ENCODE measurements around the gene LIPA. TPM values are rescaled to one million over a fixed set of nuclear protein-coding genes. Genes with fewer than 3 reads are reported as not detected.

Gene LIPA
- total and polyA plus RNA-seq, 4 donors = 26.3 to 83.3 (median 56.7) TPM

- no peaks in the 10 kb centered on the region for H3K36me3 ChIP-seq (ENCODE audit: control insufficient read depth in 1 of 2, insufficient read depth in 2 of 2, low read length in 1 of 2)
- DNase-seq = no peak
- peak; percentile 78 for ATAC-seq (ENCODE audit: low FRiP score)
- no peaks in the 10 kb centered on the region for H3K27me3 ChIP-seq (ENCODE audit: control insufficient read depth in 1 of 2, insufficient read depth in 2 of 2, low read length in 1 of 2)
- peak overlapping the region; percentile 98 for H3K27ac ChIP-seq (ENCODE audit: low read depth in 1 of 2, low read length in 2 of 2)
- intact Hi-C loops (cut with DNase I) = loop anchor here in 1 of 2 donors (5.0 kb wide), 1 partner anchor 94 kb away; no protein-coding TSS in a partner anchor
- H3K4me1 ChIP-seq (ENCODE audit: control insufficient read depth in 1 of 2, insufficient read depth in 2 of 2, low read length in 2 of 2) = peaks cover 4 to 7% of the 10 kb centered on the region in 2 donors
- no peaks in the 10 kb centered on the region for H3K9me3 ChIP-seq (ENCODE audit: control insufficient read depth, low read length)
- peak overlapping the region; percentile 20 to 41 for H3K4me3 ChIP-seq (ENCODE audit: low read length in 2 of 2)
- 0 to 9% methylated on average over 1 of the region's 1 CpG for WGBS, 2 donors
Observed at GRCh38 chr10:89278034-89278535, 26.5 kb upstream of the LIPA start.

- H3K27me3 ChIP-seq (ENCODE audit: control insufficient read depth in 1 of 2, insufficient read depth in 2 of 2, low read length in 1 of 2) = no peaks in the 10 kb centered on the region
- ATAC-seq (ENCODE audit: low FRiP score) (no peak), DNase-seq (no peak)
- no peaks in the 10 kb centered on the region for H3K9me3 ChIP-seq (ENCODE audit: control insufficient read depth, low read length)
- no peaks in the 10 kb centered on the region for H3K36me3 ChIP-seq (ENCODE audit: control insufficient read depth in 1 of 2, insufficient read depth in 2 of 2, low read length in 1 of 2)
- no peak overlapping the region for H3K4me3 ChIP-seq (ENCODE audit: low read length in 2 of 2)
- intact Hi-C loops (cut with DNase I) = loop anchor here in 1 of 2 donors (5.0 kb wide), 1 partner anchor 97 kb away; no protein-coding TSS in a partner anchor
- peaks cover 2% of the 10 kb centered on the region in 2 donors for H3K4me1 ChIP-seq (ENCODE audit: control insufficient read depth in 1 of 2, insufficient read depth in 2 of 2, low read length in 2 of 2)
- H3K27ac ChIP-seq (ENCODE audit: low read depth in 1 of 2, low read length in 2 of 2) = no peak overlapping the region
- WGBS, 2 donors = 76 to 80% methylated on average over 6 of the region's 6 CpGs
Observed at GRCh38 chr10:89275383-89275782, 23.8 kb upstream of the LIPA start.

DNA sequence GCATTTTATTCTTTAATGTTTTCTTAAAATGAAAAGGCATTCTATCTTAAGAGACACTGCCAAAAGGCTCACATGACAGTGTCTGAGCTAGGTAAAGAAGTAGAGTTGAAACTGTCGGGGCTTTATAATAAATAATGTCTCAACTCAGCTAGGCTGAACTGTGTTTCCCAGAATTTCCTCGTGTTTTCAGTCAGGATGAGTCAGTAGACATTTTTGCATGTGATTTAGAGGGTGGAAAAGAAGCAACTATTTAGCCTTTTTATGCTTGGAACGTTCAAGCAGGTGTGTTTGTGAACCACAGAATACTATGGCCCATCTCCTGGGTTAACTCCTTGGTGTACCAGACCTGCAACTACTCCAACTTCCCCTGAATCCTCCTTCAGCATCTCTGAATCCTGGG, 23.4 kb upstream of the LIPA start:
- intact Hi-C loops (cut with DNase I) = loop anchor here in 1 of 2 donors (5.0 kb wide), 1 partner anchor 97 kb away; no protein-coding TSS in a partner anchor
- no peak for ATAC-seq (ENCODE audit: low FRiP score)

DNA sequence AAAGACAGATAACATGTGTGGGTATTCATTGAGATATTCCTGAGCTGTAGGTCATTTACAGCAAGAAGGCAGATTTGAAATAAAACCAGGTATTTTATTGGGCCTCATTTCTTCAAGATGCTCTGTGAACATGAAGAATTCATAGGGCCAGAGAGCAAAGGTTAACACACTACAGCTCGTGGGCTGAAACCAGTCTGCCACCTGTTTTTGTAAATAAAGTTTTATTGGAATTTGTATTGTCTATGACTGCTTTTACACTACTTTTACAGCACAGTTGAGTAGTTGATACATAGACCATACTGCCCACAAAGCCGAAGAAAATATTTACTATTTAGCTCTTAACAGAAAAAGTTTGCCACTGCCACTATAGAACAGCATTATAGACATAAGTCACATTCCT, 22.1 kb upstream of the LIPA start:
- no peak overlapping the region for H3K27ac ChIP-seq (ENCODE audit: low read depth in 1 of 2, low read length in 2 of 2)
- no peaks in the 10 kb centered on the region for H3K36me3 ChIP-seq (ENCODE audit: control insufficient read depth in 1 of 2, insufficient read depth in 2 of 2, low read length in 1 of 2)
- no peaks in the 10 kb centered on the region for H3K27me3 ChIP-seq (ENCODE audit: control insufficient read depth in 1 of 2, insufficient read depth in 2 of 2, low read length in 1 of 2)
- intact Hi-C loops (cut with DNase I) = no loop called here
- ATAC-seq (ENCODE audit: low FRiP score) (no peak), DNase-seq (no peak)
- 73 to 90% methylated on average over 2 of the region's 2 CpGs for WGBS, 2 donors
- no peaks in the 10 kb centered on the region for H3K9me3 ChIP-seq (ENCODE audit: control insufficient read depth, low read length)
- no peak overlapping the region for H3K4me3 ChIP-seq (ENCODE audit: low read length in 2 of 2)
- H3K4me1 ChIP-seq (ENCODE audit: control insufficient read depth in 1 of 2, insufficient read depth in 2 of 2, low read length in 2 of 2) = peaks cover 0 to 2% of the 10 kb centered on the region in 2 donors

More for the DNA sequence above, 23.4 kb upstream of the LIPA start:
- Histone ChIP-seq H3K27me3 (ENCODE audit: control insufficient read depth in 1 of 2, insufficient read depth in 2 of 2, low read length in 1 of 2) (no peaks in the 10 kb centered on the region), H3K4me3 (ENCODE audit: low read length in 2 of 2) (no peak overlapping the region), H3K36me3 (ENCODE audit: control insufficient read depth in 1 of 2, insufficient read depth in 2 of 2, low read length in 1 of 2) (no peaks in the 10 kb centered on the region), H3K9me3 (ENCODE audit: control insufficient read depth, low read length) (no peaks in the 10 kb centered on the region), H3K4me1 (ENCODE audit: control insufficient read depth in 1 of 2, insufficient read depth in 2 of 2, low read length in 2 of 2) (peaks cover 2% of the 10 kb centered on the region in 2 donors), H3K27ac (ENCODE audit: low read depth in 1 of 2, low read length in 2 of 2) (no peak overlapping the region)
- DNase-seq = no peak
- 17 to 22% methylated on average over 3 of the region's 3 CpGs for WGBS, 2 donors

DNA sequence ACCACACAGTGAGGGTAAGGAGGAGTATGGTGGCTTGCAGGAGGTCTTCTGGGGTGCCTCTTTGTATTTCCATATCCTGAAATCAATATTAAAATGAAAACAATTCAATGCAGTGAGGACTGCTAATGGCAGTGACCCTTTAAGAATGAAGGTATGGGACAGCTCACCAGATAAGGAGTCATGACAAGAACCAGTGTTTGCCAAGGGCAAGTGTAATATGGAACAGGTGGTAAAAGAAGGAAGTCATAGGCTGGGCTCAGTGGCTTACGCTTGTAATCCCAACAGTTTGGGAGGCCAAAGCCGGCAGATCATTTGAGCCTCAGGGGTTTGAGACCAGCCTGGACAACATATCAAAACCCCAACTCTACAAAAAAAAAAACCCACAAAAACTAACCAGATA, 20.0 kb upstream of the LIPA start:
- Histone ChIP-seq H3K9me3 (ENCODE audit: control insufficient read depth, low read length) (no peaks in the 10 kb centered on the region), H3K4me3 (ENCODE audit: low read length in 2 of 2) (no peak overlapping the region), H3K27me3 (ENCODE audit: control insufficient read depth in 1 of 2, insufficient read depth in 2 of 2, low read length in 1 of 2) (no peaks in the 10 kb centered on the region), H3K4me1 (ENCODE audit: control insufficient read depth in 1 of 2, insufficient read depth in 2 of 2, low read length in 2 of 2) (no peaks in the 10 kb centered on the region), H3K27ac (ENCODE audit: low read depth in 1 of 2, low read length in 2 of 2) (no peak overlapping the region), H3K36me3 (ENCODE audit: control insufficient read depth in 1 of 2, insufficient read depth in 2 of 2, low read length in 1 of 2) (no peaks in the 10 kb centered on the region)
- no peak for DNase-seq
- 95 to 100% methylated on average over 2 of the region's 2 CpGs for WGBS, 2 donors
- intact Hi-C loops (cut with DNase I) = no loop called here
- no peak for ATAC-seq (ENCODE audit: low FRiP score)

- intact Hi-C loops (cut with DNase I) = no loop called here
- ATAC-seq (ENCODE audit: low FRiP score) = no peak
- no peak for DNase-seq
- Histone ChIP-seq H3K27ac (ENCODE audit: low read depth in 1 of 2, low read length in 2 of 2) (no peak overlapping the region), H3K4me3 (ENCODE audit: low read length in 2 of 2) (no peak overlapping the region), H3K27me3 (ENCODE audit: control insufficient read depth in 1 of 2, insufficient read depth in 2 of 2, low read length in 1 of 2) (no peaks in the 10 kb centered on the region), H3K9me3 (ENCODE audit: control insufficient read depth, low read length) (no peaks in the 10 kb centered on the region), H3K4me1 (ENCODE audit: control insufficient read depth in 1 of 2, insufficient read depth in 2 of 2, low read length in 2 of 2) (no peaks in the 10 kb centered on the region), H3K36me3 (ENCODE audit: control insufficient read depth in 1 of 2, insufficient read depth in 2 of 2, low read length in 1 of 2) (no peaks in the 10 kb centered on the region)
Observed at GRCh38 chr10:89270153-89270483, 18.5 kb upstream of the LIPA start.

- Histone ChIP-seq H3K36me3 (ENCODE audit: control insufficient read depth in 1 of 2, insufficient read depth in 2 of 2, low read length in 1 of 2) (no peaks in the 10 kb centered on the region), H3K9me3 (ENCODE audit: control insufficient read depth, low read length) (no peaks in the 10 kb centered on the region), H3K27ac (ENCODE audit: low read depth in 1 of 2, low read length in 2 of 2) (no peak overlapping the region), H3K4me1 (ENCODE audit: control insufficient read depth in 1 of 2, insufficient read depth in 2 of 2, low read length in 2 of 2) (no peaks in the 10 kb centered on the region), H3K27me3 (ENCODE audit: control insufficient read depth in 1 of 2, insufficient read depth in 2 of 2, low read length in 1 of 2) (no peaks in the 10 kb centered on the region), H3K4me3 (ENCODE audit: low read length in 2 of 2) (no peak overlapping the region)
- no peak for DNase-seq
- intact Hi-C loops (cut with DNase I) = no loop called here
- 82 to 86% methylated on average over 3 of the region's 3 CpGs for WGBS, 2 donors
- ATAC-seq (ENCODE audit: low FRiP score) = no peak
Observed at GRCh38 chr10:89269433-89270152, 18.0 kb upstream of the LIPA start.

- Histone ChIP-seq H3K27me3 (ENCODE audit: control insufficient read depth in 1 of 2, insufficient read depth in 2 of 2, low read length in 1 of 2) (no peaks in the 10 kb centered on the region), H3K36me3 (ENCODE audit: control insufficient read depth in 1 of 2, insufficient read depth in 2 of 2, low read length in 1 of 2) (no peaks in the 10 kb centered on the region), H3K4me1 (ENCODE audit: control insufficient read depth in 1 of 2, insufficient read depth in 2 of 2, low read length in 2 of 2) (no peaks in the 10 kb centered on the region), H3K4me3 (ENCODE audit: low read length in 2 of 2) (no peak overlapping the region), H3K9me3 (ENCODE audit: control insufficient read depth, low read length) (no peaks in the 10 kb centered on the region), H3K27ac (ENCODE audit: low read depth in 1 of 2, low read length in 2 of 2) (no peak overlapping the region)
- intact Hi-C loops (cut with DNase I) = no loop called here
- ATAC-seq (ENCODE audit: low FRiP score) = no peak
- DNase-seq = no peak
- 22 to 24% methylated on average over 1 of the region's 1 CpG for WGBS, 2 donors
Observed at GRCh38 chr10:89266721-89267453, 15.3 kb upstream of the LIPA start.

DNA sequence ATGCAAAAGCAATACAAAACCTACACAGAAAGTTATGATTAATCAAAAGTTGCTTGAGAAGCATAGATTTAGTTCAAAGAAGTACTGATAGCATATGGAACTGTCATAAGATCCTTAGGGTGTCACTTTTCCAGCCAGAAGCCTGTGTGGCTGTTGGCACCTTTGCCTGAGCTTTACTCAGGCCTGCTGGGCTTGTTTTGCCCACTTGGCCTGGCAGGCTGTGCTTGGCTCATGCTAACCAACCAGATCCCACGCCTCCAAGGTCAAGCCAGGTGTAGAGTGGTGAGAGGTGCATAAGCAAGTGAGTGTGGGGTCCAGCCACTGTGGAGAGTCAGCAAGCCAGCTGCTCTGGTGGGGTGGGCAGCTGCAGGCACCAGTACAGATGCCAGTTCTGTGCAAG, 12.0 kb upstream of the LIPA start:
- intact Hi-C loops (cut with DNase I) = no loop called here
- Histone ChIP-seq H3K4me3 (ENCODE audit: low read length in 2 of 2) (no peak overlapping the region), H3K36me3 (ENCODE audit: control insufficient read depth in 1 of 2, insufficient read depth in 2 of 2, low read length in 1 of 2) (no peaks in the 10 kb centered on the region), H3K4me1 (ENCODE audit: control insufficient read depth in 1 of 2, insufficient read depth in 2 of 2, low read length in 2 of 2) (no peaks in the 10 kb centered on the region), H3K9me3 (ENCODE audit: control insufficient read depth, low read length) (no peaks in the 10 kb centered on the region), H3K27me3 (ENCODE audit: control insufficient read depth in 1 of 2, insufficient read depth in 2 of 2, low read length in 1 of 2) (no peaks in the 10 kb centered on the region), H3K27ac (ENCODE audit: low read depth in 1 of 2, low read length in 2 of 2) (no peak overlapping the region)
- 17 to 24% methylated on average over 1 of the region's 1 CpG for WGBS, 2 donors
- no peak for DNase-seq
- no peak for ATAC-seq (ENCODE audit: low FRiP score)

Measured in aorta (tissue), 5 donors.